ENCODE measurements around the gene MEIOSIN. TPM values are rescaled to one million over a fixed set of nuclear protein-coding genes. Genes with fewer than 3 reads are reported as not detected.

MEIOSIN gene
- polyA plus RNA-seq, 1 of the 3 experiments (the other 2 are of a cell fraction), result 0.03 TPM

- Histone ChIP-seq H3K27ac (ENCODE audit: low read depth in 2 of 2, low read length in 1 of 2) (no peak overlapping the region), H3F3A (replicated peaks; ENCODE audit: insufficient read depth) (peaks cover under 1% of the 10 kb centered on the region), H3K36me3 (replicated peaks in 1 of 2; ENCODE audit: control insufficient read depth in 1 of 2, insufficient read depth in 2 of 2, low read length in 1 of 2) (peaks cover 27 to 41% of the 10 kb centered on the region in 2 experiments), H4K20me1 (ENCODE audit: insufficient read depth) (no peaks in the 10 kb centered on the region), H3K4me1 (ENCODE audit: control insufficient read depth in 1 of 2, insufficient read depth in 2 of 2, low read depth in 1 of 2, low read length in 1 of 2) (peaks cover under 1 to 18% of the 10 kb centered on the region in 2 experiments; a peak in 1 of 4 replicates), H3K4me2 (no peak overlapping the region), H3K4me3 (ENCODE audit: low read depth in 2 of 2, low read length in 1 of 2) (no peak overlapping the region), H3K79me2 (ENCODE audit: insufficient read depth) (peaks cover 76% of the 10 kb centered on the region), H3K9me2 (no peaks in the 10 kb centered on the region), H3K9me3 (no peaks in the 10 kb centered on the region), H3K27me3 (ENCODE audit: insufficient read depth) (no peaks in the 10 kb centered on the region), H2AFZ (ENCODE audit: low read depth) (no peak overlapping the region), H3K9ac (no peak overlapping the region)
- 97% methylated on average over 14 of the region's 15 CpGs for WGBS (ENCODE audit: low lambda C conversion rate)
- ChIA-PET POLR2A (no interaction called here), CTCF (interaction anchor here (1.1 to 2.9 kb wide), 3 partner anchors 10 to 28 kb away, joined by 4 to 12 read pairs (median 11); partner anchors contain the start of gene SIX5)
- TF ChIP-seq FOSL2 (IDR thresholded peaks at IDR 0.05; ENCODE audit: borderline replicate concordance, low read depth) (no peak), TEAD4 (IDR thresholded peaks at IDR 0.05; ENCODE audit: borderline replicate concordance, insufficient read depth) (no peak), YY1 (IDR thresholded peaks at IDR 0.05; ENCODE audit: low read depth) (no peak), ZBTB33 (IDR thresholded peaks at IDR 0.05; ENCODE audit: borderline replicate concordance, low read depth) (no peak), REST (IDR thresholded peaks at IDR 0.05; ENCODE audit: low read depth, low read length) (no peak), IRF3 (IDR thresholded peaks at IDR 0.05; ENCODE audit: low read depth, low read length) (no peak), RFX5 (IDR thresholded peaks at IDR 0.05; ENCODE audit: low read length) (no peak), GABPA (IDR thresholded peaks at IDR 0.05; ENCODE audit: low read depth) (no peak), RAD21 (IDR thresholded peaks at IDR 0.05; ENCODE audit: low read length) (no peak), RCOR1 (IDR thresholded peaks at IDR 0.05; ENCODE audit: low read length) (no peak), SIN3A (IDR thresholded peaks at IDR 0.05; ENCODE audit: borderline replicate concordance, low read depth, low read length) (no peak), MEF2A (IDR thresholded peaks at IDR 0.05; ENCODE audit: borderline replicate concordance, low read depth) (no peak), GATA2 (CRISPR knock-in tag; IDR thresholded peaks at IDR 0.05) (no peak), JUND (IDR thresholded peaks at IDR 0.05) (no peak), RXRA (IDR thresholded peaks at IDR 0.05; ENCODE audit: borderline replicate concordance, low read depth) (no peak), USF1 (IDR thresholded peaks at IDR 0.05; ENCODE audit: borderline replicate concordance, low read depth) (no peak)
- no peak for DNase-seq
Observed at GRCh38 chr19:45789035-45789786, 56.0 kb downstream of the MEIOSIN start.

Measured in SK-N-SH (cell line).